Measurements from ENCODE around the gene KSR1.

GRCh38 chr17:27421111-27421510 lies 35.1 kb upstream of the KSR1 start:
- TF ChIP-seq CTCF (IDR thresholded peaks at IDR 0.05), result no peak
- TF ChIP-seq POLR2A (IDR thresholded peaks at IDR 0.05), result no peak
- TF ChIP-seq POLR2AphosphoS5 (IDR thresholded peaks at IDR 0.05), result no peak
